Measurements from ENCODE around the gene POLA2.
A peak's percentile ranks its signal among the peaks of the same experiment; 100 is the strongest.

Gene POLA2

GRCh38 chr11:65279279-65279678, 17.5 kb downstream of the POLA2 start:
- H3K4me2 ChIP-seq (ENCODE audit: low read length): no peak overlapping the region

DNA sequence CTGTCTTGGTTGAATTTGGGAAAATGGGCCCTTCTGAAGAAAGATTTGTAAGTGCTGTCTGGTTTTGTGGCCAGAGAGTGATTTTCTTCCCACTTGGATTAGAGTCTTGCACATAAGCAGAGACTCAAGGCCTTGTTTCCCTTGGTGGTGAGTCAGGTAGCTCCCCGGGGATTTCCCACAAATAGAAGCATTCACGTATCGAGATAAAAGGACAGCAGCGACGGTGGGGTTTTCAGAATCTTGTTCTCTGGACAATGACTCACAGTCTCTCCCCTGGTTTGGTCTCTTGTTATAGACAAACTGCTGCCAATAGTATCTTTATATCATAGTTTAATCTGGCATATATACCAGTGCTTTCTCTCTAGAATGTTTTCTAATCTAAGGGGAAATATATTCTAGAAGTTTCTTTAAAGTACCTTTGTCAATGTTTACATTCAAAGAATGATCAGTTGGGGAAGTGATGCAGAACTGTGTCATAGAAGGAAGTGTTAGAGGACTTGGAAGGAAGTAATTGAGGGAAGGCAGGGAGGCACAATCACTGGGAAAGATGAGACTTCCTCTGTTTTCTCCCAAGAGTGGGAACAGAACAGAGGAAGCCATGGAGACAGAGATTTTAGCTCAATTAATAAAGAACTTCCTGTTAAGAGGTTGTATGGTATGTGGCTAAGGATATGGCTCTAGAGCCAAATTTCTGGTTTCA, 18.1 kb downstream of the POLA2 start:
- Histone ChIP-seq H3K4me2 (ENCODE audit: low read length) (no peak overlapping the region), H3K14ac (ENCODE audit: low read length) (no peak overlapping the region)

More at GRCh38 chr11:65279279-65279678, 17.5 kb downstream of the POLA2 start:
- Histone ChIP-seq H3K4me3 (ENCODE audit: low read depth, low read length) (no peak overlapping the region), H3K9ac (ENCODE audit: low read length) (peak overlapping the region; percentile 19), H3K36me3 (ENCODE audit: control insufficient read depth in 1 of 2, insufficient read depth in 2 of 2, low read length in 2 of 2) (peaks cover 25 to 32% of the 10 kb centered on the region in 2 experiments), H3K4ac (ENCODE audit: low read depth, low read length) (peak overlapping the region; percentile 70), H3K9me3 (ENCODE audit: insufficient read depth, low read depth, low read length) (no peaks in the 10 kb centered on the region), H3K23ac (ENCODE audit: low read length) (peak overlapping the region; percentile 48), H3K79me1 (ENCODE audit: low read length) (peaks cover 11% of the 10 kb centered on the region), H3K14ac (ENCODE audit: low read length) (peak overlapping the region; percentile 70), H2BK5ac (ENCODE audit: low read depth, low read length, poor library complexity) (peak overlapping the region; percentile 55), H2AFZ (ENCODE audit: insufficient read depth, low read length, poor library complexity) (no peak overlapping the region), H2BK12ac (ENCODE audit: low read length) (peak overlapping the region; percentile 96), H3K4me1 (ENCODE audit: control insufficient read depth in 1 of 2, insufficient read depth in 2 of 2, low read length in 2 of 2) (peaks cover 16 to 20% of the 10 kb centered on the region in 2 experiments), H4K12ac (ENCODE audit: low read depth, low read length) (no peak overlapping the region), H4K91ac (ENCODE audit: low read depth, low read length) (peak overlapping the region; percentile 76), H3K79me2 (ENCODE audit: control insufficient read depth, insufficient read depth, low read length, poor library complexity) (no peaks in the 10 kb centered on the region), H2AK5ac (ENCODE audit: low read length) (peak overlapping the region; percentile 88), H3K18ac (ENCODE audit: low read length) (no peak overlapping the region), H3K27ac (ENCODE audit: low read depth, low read length) (peak overlapping the region; percentile 60), H3K27me3 (ENCODE audit: insufficient read depth, low read length) (no peaks in the 10 kb centered on the region), H4K8ac (ENCODE audit: low read depth, low read length) (peak overlapping the region; percentile 75), H2BK120ac (ENCODE audit: insufficient read depth, low read length, poor library complexity) (peak overlapping the region; percentile 90)
- no peak for DNase-seq
- no CpG with 5 or more reads among the region's 4 CpGs for WGBS (ENCODE audit: extremely low coverage, insufficient coverage, insufficient read length)

DNA sequence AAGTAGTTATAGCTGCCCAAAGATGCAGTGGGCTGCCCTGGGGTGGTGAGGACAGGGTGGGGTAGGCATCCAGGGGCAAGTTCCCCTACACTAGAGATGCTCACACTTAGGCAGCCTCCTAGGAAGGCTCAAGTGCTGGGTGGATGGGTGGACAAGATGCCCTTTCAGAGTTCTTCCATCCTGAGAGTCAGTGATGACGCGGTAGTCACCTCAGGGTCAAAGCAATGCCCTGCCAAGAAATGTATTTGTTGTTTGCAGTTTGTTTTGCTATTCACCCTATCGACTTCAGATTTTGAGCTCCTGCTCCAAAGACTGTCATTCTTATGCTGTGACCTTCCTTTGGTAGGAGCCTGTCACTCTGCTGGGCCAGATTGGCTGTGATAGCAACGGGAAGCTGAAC, 18.9 kb downstream of the POLA2 start:
- Histone ChIP-seq H2BK5ac (ENCODE audit: low read depth, low read length, poor library complexity) (no peak overlapping the region), H3K9ac (ENCODE audit: low read length) (no peak overlapping the region), H3K27me3 (ENCODE audit: insufficient read depth, low read length) (no peaks in the 10 kb centered on the region), H3K23ac (ENCODE audit: low read length) (no peak overlapping the region), H2AK5ac (ENCODE audit: low read length) (no peak overlapping the region), H3K4me2 (ENCODE audit: low read length) (no peak overlapping the region), H3K14ac (ENCODE audit: low read length) (no peak overlapping the region), H2BK120ac (ENCODE audit: insufficient read depth, low read length, poor library complexity) (no peak overlapping the region), H3K9me3 (ENCODE audit: insufficient read depth, low read depth, low read length) (no peaks in the 10 kb centered on the region), H4K91ac (ENCODE audit: low read depth, low read length) (no peak overlapping the region), H3K36me3 (ENCODE audit: control insufficient read depth in 1 of 2, insufficient read depth in 2 of 2, low read length in 2 of 2) (peaks cover 35 to 41% of the 10 kb centered on the region in 2 experiments), H3K27ac (ENCODE audit: low read depth, low read length) (peak overlapping the region; percentile 28), H3K79me1 (ENCODE audit: low read length) (peaks cover 11% of the 10 kb centered on the region), H3K4me3 (ENCODE audit: low read depth, low read length) (no peak overlapping the region), H2BK12ac (ENCODE audit: low read length) (no peak overlapping the region), H4K12ac (ENCODE audit: low read depth, low read length) (no peak overlapping the region), H4K8ac (ENCODE audit: low read depth, low read length) (no peak overlapping the region), H3K4ac (ENCODE audit: low read depth, low read length) (no peak overlapping the region), H3K79me2 (ENCODE audit: control insufficient read depth, insufficient read depth, low read length, poor library complexity) (no peaks in the 10 kb centered on the region), H3K4me1 (ENCODE audit: control insufficient read depth in 1 of 2, insufficient read depth in 2 of 2, low read length in 2 of 2) (peaks cover 16 to 20% of the 10 kb centered on the region in 2 experiments), H2AFZ (ENCODE audit: insufficient read depth, low read length, poor library complexity) (no peak overlapping the region), H3K18ac (ENCODE audit: low read length) (no peak overlapping the region)
- no CpG with 5 or more reads among the region's 4 CpGs for WGBS (ENCODE audit: extremely low coverage, insufficient coverage, insufficient read length)
- DNase-seq: no peak

More for the DNA sequence above, 18.1 kb downstream of the POLA2 start:
- no peaks in the 10 kb centered on the region for H3K27me3 ChIP-seq (ENCODE audit: insufficient read depth, low read length)
- H2BK5ac ChIP-seq (ENCODE audit: low read depth, low read length, poor library complexity): no peak overlapping the region
- H2AK5ac ChIP-seq (ENCODE audit: low read length): no peak overlapping the region
- no peak overlapping the region for H3K23ac ChIP-seq (ENCODE audit: low read length)
- peaks cover 16 to 20% of the 10 kb centered on the region in 2 experiments for H3K4me1 ChIP-seq (ENCODE audit: control insufficient read depth in 1 of 2, insufficient read depth in 2 of 2, low read length in 2 of 2)
- H3K4me3 ChIP-seq (ENCODE audit: low read depth, low read length): no peak overlapping the region
- no peak overlapping the region for H3K9ac ChIP-seq (ENCODE audit: low read length)
- no peaks in the 10 kb centered on the region for H3K9me3 ChIP-seq (ENCODE audit: insufficient read depth, low read depth, low read length)
- no CpG with 5 or more reads among the region's 5 CpGs for WGBS (ENCODE audit: extremely low coverage, insufficient coverage, insufficient read length)
- no peak overlapping the region for H3K4ac ChIP-seq (ENCODE audit: low read depth, low read length)
- no peaks in the 10 kb centered on the region for H3K79me2 ChIP-seq (ENCODE audit: control insufficient read depth, insufficient read depth, low read length, poor library complexity)
- H3K36me3 ChIP-seq (ENCODE audit: control insufficient read depth in 1 of 2, insufficient read depth in 2 of 2, low read length in 2 of 2): peaks cover 31 to 35% of the 10 kb centered on the region in 2 experiments
- no peak overlapping the region for H3K18ac ChIP-seq (ENCODE audit: low read length)
- no peak overlapping the region for H2AFZ ChIP-seq (ENCODE audit: insufficient read depth, low read length, poor library complexity)
- H4K12ac ChIP-seq (ENCODE audit: low read depth, low read length): no peak overlapping the region
- no peak overlapping the region for H4K91ac ChIP-seq (ENCODE audit: low read depth, low read length)
- no peak overlapping the region for H2BK12ac ChIP-seq (ENCODE audit: low read length)
- no peak overlapping the region for H2BK120ac ChIP-seq (ENCODE audit: insufficient read depth, low read length, poor library complexity)
- peaks cover 11% of the 10 kb centered on the region for H3K79me1 ChIP-seq (ENCODE audit: low read length)
- peak; percentile 20 to 32 for DNase-seq
- H3K27ac ChIP-seq (ENCODE audit: low read depth, low read length): peak overlapping the region; percentile 60
- H4K8ac ChIP-seq (ENCODE audit: low read depth, low read length): no peak overlapping the region

DNA sequence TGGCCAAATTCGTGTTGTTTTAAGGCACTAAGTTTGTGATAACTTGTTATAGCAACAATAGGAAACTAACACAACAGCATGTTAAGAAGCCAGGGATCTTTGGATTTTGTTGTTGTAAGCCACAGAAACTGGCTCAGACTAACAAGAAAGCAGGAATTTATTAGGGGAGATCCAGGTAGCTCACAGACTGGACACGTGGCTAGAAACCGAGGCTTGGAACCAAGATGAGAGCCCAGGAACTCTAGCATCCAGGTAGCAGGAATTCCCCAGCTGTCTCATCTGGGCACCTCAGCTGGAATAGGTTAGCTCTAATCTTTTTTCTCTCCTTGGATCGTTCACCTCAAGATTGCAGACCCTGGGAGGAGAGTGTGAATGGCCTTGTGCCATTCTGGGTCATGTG, 24.9 kb downstream of the POLA2 start:
- H4K91ac ChIP-seq (ENCODE audit: low read depth, low read length): no peak overlapping the region
- H2BK12ac ChIP-seq (ENCODE audit: low read length): no peak overlapping the region
- H3K9me3 ChIP-seq (ENCODE audit: insufficient read depth, low read depth, low read length): no peaks in the 10 kb centered on the region
- no peak overlapping the region for H3K23ac ChIP-seq (ENCODE audit: low read length)
- H3K27ac ChIP-seq (ENCODE audit: low read depth, low read length): no peak overlapping the region
- no peak overlapping the region for H3K18ac ChIP-seq (ENCODE audit: low read length)
- no peak overlapping the region for H3K14ac ChIP-seq (ENCODE audit: low read length)
- H4K12ac ChIP-seq (ENCODE audit: low read depth, low read length): no peak overlapping the region
- no CpG with 5 or more reads among the region's 4 CpGs for WGBS (ENCODE audit: extremely low coverage, insufficient coverage, insufficient read length)
- H3K4me2 ChIP-seq (ENCODE audit: low read length): no peak overlapping the region
- no peak overlapping the region for H2AK5ac ChIP-seq (ENCODE audit: low read length)
- H2BK120ac ChIP-seq (ENCODE audit: insufficient read depth, low read length, poor library complexity): no peak overlapping the region
- H3K4me3 ChIP-seq (ENCODE audit: low read depth, low read length): no peak overlapping the region
- H3K4ac ChIP-seq (ENCODE audit: low read depth, low read length): no peak overlapping the region
- H4K8ac ChIP-seq (ENCODE audit: low read depth, low read length): no peak overlapping the region
- H2AFZ ChIP-seq (ENCODE audit: insufficient read depth, low read length, poor library complexity): no peak overlapping the region
- peaks cover 51 to 66% of the 10 kb centered on the region in 2 experiments for H3K36me3 ChIP-seq (ENCODE audit: control insufficient read depth in 1 of 2, insufficient read depth in 2 of 2, low read length in 2 of 2)
- peaks cover 5% of the 10 kb centered on the region in 2 experiments for H3K4me1 ChIP-seq (ENCODE audit: control insufficient read depth in 1 of 2, insufficient read depth in 2 of 2, low read length in 2 of 2)
- no peak overlapping the region for H2BK5ac ChIP-seq (ENCODE audit: low read depth, low read length, poor library complexity)
- peaks cover 3% of the 10 kb centered on the region for H3K79me2 ChIP-seq (ENCODE audit: control insufficient read depth, insufficient read depth, low read length, poor library complexity)
- H3K79me1 ChIP-seq (ENCODE audit: low read length): peaks cover 5% of the 10 kb centered on the region
- no peaks in the 10 kb centered on the region for H3K27me3 ChIP-seq (ENCODE audit: insufficient read depth, low read length)
- H3K9ac ChIP-seq (ENCODE audit: low read length): no peak overlapping the region
- DNase-seq: no peak
